GM18951 (cell line): ENCODE measurements around the gene MYBPC2.

Experiments
- POLR2A ChIP-seq: IDR thresholded peaks from 4 replicates; pipeline ENCODE4 v1.6.1; 2011; ENCODE audit warnings: mild to moderate bottlenecking; ENCODE audit not compliant: insufficient read length, insufficient read depth; ENCODE audit errors: extremely low read depth
- in situ Hi-C: fragments of 300-500 bp; cut with MboI; formaldehyde crosslinking; loops from one replicate; pipeline ENCODE4 v1.12.0; 2022; ENCODE audit warnings: low sequenced_read_pairs, mixed read lengths, inconsistent platforms; ENCODE audit not compliant: unreplicated experiment

Gene MYBPC2

DNA sequence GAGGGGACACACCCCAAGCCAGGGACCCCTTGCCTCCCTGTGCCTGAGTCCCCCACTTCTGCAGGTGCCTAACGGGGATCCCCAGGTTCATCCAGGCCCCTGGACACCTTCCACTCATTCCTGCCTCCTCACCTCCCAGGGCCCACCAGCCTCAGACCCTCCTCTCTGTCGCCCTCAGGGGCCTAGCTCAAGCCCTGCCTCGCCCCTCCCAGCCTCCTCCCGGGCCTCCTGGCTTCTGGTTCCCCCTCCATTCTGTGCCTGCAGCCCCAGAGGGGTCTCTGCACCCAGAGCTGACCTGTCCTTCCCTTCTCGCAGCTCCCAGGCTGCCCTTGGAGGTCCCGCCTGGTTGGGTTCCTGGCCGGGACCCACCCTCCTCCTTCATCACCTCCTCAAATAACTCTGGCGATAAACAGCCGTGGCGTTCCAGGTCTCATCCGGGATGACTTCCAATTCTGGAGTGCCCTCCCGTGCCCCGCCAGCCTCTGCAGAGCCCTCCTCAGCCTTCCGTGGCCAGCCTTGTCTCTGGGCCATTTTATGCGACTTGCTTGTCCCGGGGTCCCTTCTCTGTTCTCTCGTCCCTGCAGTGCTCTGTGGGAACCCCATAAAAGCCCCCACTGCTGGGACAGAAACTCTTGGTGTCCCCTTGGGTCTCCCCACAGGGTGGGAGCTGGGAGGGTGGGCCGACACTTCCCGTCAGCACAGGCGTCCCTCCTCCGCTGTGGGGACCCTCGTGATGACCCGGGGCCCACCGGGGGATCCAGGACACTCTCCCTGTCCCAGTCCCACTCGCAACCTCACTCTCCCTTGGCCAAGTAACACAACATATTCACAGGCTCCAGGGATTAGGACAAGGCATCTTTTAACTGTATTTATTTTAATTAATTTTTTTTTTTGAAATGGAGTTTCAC is 69.1 kb downstream of the MYBPC2 start:
- in situ Hi-C loops, result no loop called here
- TF ChIP-seq POLR2A, result no peak

DNA sequence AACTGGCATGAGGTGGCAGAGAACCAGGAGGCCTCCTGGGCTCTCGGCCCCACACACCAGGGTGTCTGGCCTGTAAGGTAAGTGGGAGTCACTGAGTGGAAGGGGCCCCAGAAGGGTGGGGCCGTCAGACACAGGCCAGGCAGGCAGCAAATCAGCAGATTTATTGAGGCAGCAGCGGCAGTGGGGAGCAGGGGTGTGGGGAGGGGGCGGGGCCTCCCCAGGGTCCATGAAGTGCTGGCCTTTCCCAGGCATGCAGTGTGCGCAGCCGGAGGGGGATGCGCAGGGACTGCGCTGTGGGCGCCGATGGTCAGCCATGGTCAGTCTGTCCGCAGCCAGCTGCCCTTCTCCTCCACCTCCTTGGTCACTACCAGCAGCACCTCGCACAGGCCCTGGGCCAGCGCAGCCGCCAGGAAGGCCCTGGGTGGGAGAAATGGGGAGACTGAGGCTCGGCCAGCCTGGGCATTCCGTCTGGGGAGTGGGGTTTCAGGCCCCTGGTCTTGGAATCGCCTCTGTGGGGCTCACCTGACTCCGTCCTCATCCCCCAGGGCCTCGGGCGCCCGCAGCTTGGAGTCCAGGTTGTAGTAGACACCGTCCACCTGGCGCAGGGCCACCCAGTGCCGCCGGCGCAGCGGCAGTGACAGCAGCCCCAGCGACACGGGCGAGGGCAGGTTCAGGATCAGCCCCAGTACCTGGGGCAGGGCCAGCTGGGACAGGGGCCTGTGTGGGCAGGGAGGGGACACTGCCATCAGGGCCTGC is 73.3 kb downstream of the MYBPC2 start:
- TF ChIP-seq POLR2A, result no peak

DNA sequence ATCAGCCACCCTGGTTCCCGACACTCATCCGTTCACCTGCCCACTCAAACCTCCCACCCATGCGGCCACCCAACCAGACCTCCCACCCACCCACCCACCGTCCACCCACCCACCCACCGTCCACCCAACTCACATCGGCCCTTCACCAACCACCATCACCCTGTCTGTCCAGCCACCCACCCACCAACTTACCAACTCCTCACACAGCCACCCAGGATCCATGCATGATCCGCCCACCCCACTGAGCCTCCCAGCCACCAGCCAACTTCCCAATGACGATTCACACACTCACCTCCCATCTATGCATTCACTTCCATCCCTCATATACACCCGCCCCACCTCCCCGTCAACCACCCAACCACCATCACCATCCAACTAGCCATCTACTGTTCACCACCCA is 74.0 kb downstream of the MYBPC2 start:
- no peak for TF ChIP-seq POLR2A
- in situ Hi-C loops, result no loop called here

More for the DNA sequence above, 73.3 kb downstream of the MYBPC2 start:
- in situ Hi-C loops, result no loop called here

DNA sequence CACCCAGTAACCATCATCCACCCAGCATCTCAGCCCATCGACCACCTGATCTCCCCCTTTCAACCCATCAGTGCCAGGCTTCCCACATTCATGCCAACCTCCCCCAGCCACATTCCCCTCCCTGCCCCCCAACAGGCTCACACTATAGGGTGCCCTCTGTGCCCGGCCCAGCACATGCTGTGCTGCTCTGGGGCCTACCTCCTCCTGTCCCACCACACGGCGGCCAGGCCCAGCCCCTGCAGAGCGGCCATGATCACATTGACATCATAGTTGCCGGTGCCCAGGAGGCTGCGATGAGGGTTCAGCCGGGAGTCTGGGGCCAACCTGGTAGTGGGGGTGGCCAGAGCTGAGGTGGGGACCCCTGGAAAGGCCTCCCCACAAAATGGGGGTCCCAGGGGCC is 74.7 kb downstream of the MYBPC2 start:
- in situ Hi-C loops, result no loop called here
- no peak for TF ChIP-seq POLR2A

DNA sequence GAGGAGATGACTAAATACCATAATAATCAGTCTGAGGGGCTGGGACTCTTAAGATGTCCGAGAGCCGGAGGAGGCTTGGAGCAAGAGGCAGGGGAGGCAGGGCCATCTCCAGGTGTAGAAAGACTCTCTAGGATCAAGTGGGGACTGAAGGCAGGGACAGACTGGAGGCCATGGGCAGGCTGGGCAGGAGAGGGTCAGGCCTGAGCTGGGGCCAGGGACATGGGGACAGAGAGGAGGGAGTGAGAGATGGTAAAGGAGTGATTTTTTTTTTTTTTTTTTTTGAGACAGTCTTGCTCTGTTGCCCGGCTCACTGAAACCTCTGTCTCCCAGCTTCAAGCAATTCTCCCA is 76.1 kb downstream of the MYBPC2 start:
- TF ChIP-seq POLR2A, result no peak
- in situ Hi-C loops, result no loop called here

DNA sequence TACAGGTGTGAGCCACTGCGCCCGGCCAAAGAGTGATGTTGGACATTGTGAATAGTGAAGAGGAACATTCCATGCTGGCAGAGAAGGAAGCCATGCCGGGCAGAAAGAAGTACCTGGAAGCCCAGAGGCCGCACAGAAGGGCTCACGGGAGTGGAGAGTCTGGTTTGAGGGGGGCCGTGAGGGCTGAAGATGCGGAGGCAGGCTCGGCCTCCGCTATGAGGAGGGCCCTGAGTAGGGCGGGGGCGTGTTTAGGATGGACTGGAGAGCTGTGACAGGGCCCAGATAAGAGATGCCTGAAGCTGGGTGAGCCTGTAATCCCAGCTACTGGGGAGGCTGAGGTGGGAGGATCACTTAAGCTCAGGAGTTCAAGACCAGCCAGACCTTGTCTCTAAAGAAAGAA is 76.7 kb downstream of the MYBPC2 start:
- TF ChIP-seq POLR2A, result no peak
- in situ Hi-C loops, result no loop called here

DNA sequence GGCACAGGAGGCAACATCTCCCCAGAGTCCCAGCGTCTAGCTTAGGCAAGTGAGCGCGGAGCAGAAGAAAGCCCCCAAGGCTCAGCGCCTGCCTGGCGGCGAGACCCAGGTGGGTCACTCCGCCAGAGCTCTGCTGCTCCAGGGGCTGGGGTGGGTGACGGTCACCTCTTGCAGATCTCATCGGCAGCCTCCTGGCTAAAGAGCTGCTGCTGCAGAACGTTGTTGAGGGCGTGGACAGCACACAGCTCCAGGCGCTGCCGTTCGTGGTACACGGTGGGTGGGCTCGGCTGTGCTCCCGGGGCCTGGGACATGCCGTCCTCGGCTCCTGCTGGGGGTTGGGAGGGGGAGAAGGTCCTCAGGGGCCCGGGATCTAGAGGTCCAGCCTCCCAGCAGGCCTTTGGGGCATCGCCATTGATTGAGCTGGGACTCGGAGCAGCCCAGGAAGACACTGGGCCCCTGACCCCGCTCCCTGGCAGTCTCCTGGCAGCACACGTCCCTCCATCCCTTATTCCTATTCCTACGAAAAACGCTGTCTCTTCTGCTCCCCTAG is 77.5 kb downstream of the MYBPC2 start:
- in situ Hi-C loops, result no loop called here
- no peak for TF ChIP-seq POLR2A

DNA sequence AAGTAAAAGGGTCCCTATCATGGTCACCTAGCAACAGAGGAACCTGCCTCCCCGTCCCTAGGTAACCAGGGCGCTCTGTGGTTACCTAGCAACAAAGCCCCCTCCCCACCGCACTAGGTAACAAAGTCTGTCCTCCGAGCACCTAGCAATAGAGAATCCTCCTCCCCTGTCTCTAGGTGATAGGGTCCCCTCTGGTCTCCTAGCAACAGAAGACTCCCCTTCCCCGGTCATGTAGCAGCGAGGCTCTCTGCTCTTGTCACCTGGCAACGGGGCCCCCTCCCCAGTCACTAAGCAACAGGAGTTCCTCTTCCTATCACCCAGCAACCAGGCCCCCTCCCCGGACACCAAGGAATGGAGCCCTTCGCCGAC is 78.0 kb downstream of the MYBPC2 start:
- in situ Hi-C loops, result no loop called here
- no peak for TF ChIP-seq POLR2A

DNA sequence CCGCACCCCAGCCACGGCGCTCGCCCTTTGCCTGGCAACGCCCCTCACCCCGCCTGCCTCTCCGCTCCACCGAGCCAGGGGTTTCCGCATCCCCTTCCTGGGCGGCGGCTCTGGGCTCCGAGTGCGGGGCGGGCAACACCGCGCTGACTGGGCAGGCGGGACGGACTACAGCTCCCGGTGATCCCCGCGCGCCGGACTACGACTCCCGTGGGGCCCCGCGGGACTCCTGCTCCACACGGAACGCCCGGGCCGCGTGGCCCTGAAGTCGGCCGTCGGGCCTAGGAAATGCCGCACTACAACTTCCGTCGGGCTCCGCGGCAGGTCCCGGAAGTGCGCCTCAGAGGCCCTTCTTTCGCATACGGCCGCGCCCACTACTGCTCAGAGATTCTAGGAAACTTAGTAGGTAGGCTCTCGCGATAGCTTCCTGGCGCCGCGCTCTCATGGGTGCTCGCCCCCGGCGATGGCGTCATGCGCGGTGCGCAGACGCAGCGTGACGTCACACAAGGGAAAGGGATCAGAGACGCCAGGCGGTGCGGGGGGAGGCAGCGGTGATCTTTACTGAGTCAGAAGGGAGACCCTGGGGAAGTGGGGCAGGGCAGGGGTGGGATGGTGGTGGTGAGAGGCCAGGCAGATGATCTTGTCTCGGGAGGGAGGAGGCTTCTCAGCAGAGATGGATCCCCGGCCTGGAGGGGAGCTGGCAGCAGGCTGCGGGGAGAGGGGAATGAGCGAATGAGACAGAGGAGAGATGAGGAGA is 78.6 kb downstream of the MYBPC2 start, which contains the start of gene JOSD2:
JOSD2 (minus strand) TSS at position 123 of the 754 bp plus-strand sequence. CDS start 760 bp downstream, outside the sequence.
- in situ Hi-C loops, result no loop called here
- TF ChIP-seq POLR2A, result peak; percentile 64

DNA sequence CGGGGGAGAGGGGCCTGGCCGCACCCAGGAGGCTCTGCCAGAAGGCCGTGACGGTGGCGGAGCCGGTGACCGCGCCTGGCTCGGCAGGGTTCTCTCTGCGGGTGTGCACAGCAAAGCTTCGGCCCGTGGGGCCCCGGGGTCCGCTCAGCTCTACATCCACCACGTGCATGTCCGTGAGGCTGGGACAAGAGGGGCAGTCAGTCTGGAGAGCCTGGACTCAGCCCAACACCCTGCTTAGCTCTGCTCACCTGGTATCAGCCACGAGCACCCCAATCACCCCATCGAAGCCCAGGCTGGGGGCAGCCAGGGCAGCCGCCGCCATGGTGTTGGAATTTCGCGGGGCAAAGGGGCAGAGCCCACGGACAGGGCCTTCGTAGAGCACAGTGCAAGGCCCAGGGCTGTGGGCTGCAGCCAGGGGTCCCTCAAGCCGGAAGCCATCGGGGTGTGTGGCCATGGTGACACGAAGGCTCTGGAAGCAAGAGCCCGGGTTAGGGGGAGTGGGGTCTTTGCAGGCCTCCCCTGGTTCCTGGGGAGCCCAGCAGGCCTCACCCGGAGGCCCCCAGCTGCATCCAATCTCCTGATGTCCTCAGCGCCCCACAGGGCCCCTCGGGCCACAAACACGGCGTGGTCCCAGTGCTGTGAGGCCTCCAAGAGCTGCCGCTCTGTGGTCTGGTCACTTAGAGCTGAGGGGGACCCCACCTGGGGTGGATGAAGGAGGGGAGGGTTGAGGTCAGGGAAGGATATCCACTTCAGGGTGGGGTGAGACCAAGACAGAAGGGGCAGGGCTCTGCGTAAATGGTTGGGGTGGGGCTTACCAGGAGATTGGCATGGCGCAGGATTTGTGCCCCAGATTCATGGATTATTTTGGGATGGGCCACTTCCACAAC is 79.7 kb downstream of the MYBPC2 start:
- no peak for TF ChIP-seq POLR2A
- in situ Hi-C loops, result no loop called here

DNA sequence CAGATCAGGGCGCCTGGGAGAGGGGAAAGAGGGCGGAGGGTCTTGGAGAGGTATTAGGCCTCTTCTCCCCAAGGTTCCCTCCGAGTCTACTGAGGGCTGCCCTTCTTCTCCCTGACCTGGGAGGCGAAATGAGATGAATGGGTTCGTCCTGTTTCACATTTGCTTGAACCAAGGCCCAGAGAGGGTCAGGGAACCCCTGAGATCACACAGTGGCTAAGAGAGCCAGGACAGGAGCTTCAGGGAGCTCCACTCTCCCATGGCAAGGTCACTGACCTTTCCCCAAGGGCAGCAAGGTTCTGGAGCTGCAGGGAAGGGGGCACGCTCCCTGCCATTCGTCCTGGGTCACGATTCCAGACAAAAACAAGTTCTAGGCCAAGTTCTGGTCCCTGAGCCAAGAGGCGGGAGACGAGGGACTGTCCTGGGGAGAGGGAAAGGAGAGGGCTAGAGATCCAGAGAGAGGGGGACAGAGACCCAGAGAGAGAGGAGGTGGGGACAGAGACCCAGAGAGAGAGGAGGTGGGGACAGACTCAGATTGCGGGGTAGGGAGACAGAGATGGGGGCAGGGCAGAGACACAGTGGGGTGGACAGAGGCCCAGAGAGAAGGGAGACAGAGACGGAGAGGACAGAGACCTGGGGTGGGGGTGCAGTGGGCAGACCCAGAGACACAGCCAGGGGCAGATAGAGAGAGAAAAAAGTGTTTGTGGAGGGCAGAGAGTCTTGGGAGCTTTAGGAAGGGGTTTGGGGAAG is 80.5 kb downstream of the MYBPC2 start:
- in situ Hi-C loops, result no loop called here
- TF ChIP-seq POLR2A, result no peak

DNA sequence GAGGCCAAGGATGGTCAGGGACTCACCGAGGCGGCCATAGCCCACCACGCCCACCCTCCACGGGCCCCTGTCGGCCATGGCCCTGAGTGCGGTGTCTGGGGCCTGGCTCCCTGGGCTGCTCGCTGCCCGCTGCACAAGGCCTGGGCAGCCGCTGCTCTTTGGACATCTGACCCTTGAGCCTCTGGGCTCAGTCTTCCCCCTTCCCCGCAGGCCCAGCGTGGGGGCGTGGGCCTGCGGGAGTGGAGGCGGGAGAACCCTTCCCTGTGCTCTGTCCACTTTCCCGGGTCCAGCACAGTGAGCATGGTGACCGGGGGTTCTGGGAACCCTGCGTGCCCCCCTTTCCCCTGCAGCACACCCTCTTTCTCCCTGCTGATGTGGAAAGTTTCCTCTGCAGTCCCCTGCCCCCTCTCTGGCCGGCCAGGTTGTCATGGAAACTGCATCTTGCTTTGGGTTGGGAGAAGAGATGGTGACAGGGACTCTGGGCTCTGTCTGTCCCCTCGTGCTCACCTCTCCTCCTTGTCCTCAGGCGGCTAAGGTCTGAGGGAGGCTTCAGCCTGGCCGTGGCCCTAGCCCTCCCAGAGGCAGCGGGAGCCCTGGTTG is 81.2 kb downstream of the MYBPC2 start, which contains the start of gene ASPDH:
ASPDH (minus strand) TSS at position 168 of the 600 bp plus-strand sequence; CDS start at position 78, 90 bp downstream.
- no peak for TF ChIP-seq POLR2A
- in situ Hi-C loops, result no loop called here
